Upper lobe of right lung (tissue), 1 donor: ENCODE results near the gene NPLOC4. TPM values are rescaled to one million over a fixed set of nuclear protein-coding genes. Genes with fewer than 3 reads are reported as not detected.

ENCODE experiments used
- ATAC-seq: fragments of 200-7000 bp; cut with Tn5 transposase; one replicate; pipeline ENCODE4 v1.9.1; 2020; ENCODE audit warnings: mild to moderate bottlenecking, moderate library complexity
- DNase-seq: peaks from one replicate; pipeline ENCODE4 v3.0.0-alpha.2; 2020
- H3K27ac ChIP-seq: fragments of 200-600 bp; one replicate; pipeline ENCODE4 v1.8.0; 2022
- H3K27me3 ChIP-seq: fragments of 200-600 bp; one replicate; pipeline ENCODE4 v1.8.0; 2022; ENCODE audit warnings: mild to moderate bottlenecking
- H3K36me3 ChIP-seq: fragments of 200-600 bp; one replicate; pipeline ENCODE4 v1.8.0; 2022
- H3K4me1 ChIP-seq: fragments of 200-600 bp; one replicate; pipeline ENCODE4 v1.8.0; 2022
- H3K4me3 ChIP-seq: fragments of 200-600 bp; one replicate; pipeline ENCODE4 v1.8.0; 2022; ENCODE audit warnings: mild to moderate bottlenecking
- H3K9me3 ChIP-seq: fragments of 200-600 bp; one replicate; pipeline ENCODE4 v1.8.0; 2022
- CTCF ChIP-seq: fragments of 200-600 bp; IDR thresholded peaks from one replicate; pipeline ENCODE4 v1.8.0; 2022; ENCODE audit warnings: antibody characterized with exemption
- intact Hi-C: fragments of 100-400 bp; cut with DNase I; formaldehyde crosslinking; loops from one replicate; pipeline ENCODE4 v1.11.0; 2022
- total RNA-seq: library from RNA; stranded (reverse); fragmentation: NEBNext Ultra II Directional; extraction: Animal tissue kit (Norgen Biotek cat#: 25700); gene quantifications from one replicate; pipeline ENCODE4 v1.2.1, GENCODE V29; 2021
- donor health status: DM: no; HTN: yes; CAD: no; lungs with severe emphysema.

NPLOC4 gene
- total RNA-seq, 1 donor from 2014 or later, result 93.6 TPM

- Histone ChIP-seq H3K9me3 (no peaks in the 10 kb centered on the region), H3K27ac (peak overlapping the region; percentile 82), H3K4me3 (peak overlapping the region; percentile 91), H3K27me3 (no peaks in the 10 kb centered on the region), H3K4me1 (peaks cover 27% of the 10 kb centered on the region), H3K36me3 (peaks cover 30% of the 10 kb centered on the region)
- DNase-seq, result no peak
- intact Hi-C loops, result no loop called here
- no peak for TF ChIP-seq CTCF
- no peak for ATAC-seq
Measured at GRCh38 chr17:81683208-81683583, 46.3 kb upstream of the NPLOC4 start.

- ATAC-seq, result no peak
- Histone ChIP-seq H3K27me3 (no peaks in the 10 kb centered on the region), H3K36me3 (peaks cover 24% of the 10 kb centered on the region), H3K9me3 (no peaks in the 10 kb centered on the region), H3K27ac (peak overlapping the region; percentile 82), H3K4me1 (peaks cover 27% of the 10 kb centered on the region), H3K4me3 (peak overlapping the region; percentile 91)
- intact Hi-C loops, result no loop called here
- DNase-seq, result no peak
- TF ChIP-seq CTCF, result no peak
Measured at GRCh38 chr17:81682565-81683207, 45.8 kb upstream of the NPLOC4 start.

GRCh38 chr17:81681672-81682071 lies 44.8 kb upstream of the NPLOC4 start:
- DNase-seq (no peak), ATAC-seq (no peak)
- H3K36me3 ChIP-seq, result peaks cover 14% of the 10 kb centered on the region
- TF ChIP-seq CTCF, result no peak
- no peaks in the 10 kb centered on the region for H3K9me3 ChIP-seq
- H3K27ac ChIP-seq, result no peak overlapping the region
- intact Hi-C loops, result no loop called here
- H3K4me1 ChIP-seq, result peaks cover 27% of the 10 kb centered on the region
- no peaks in the 10 kb centered on the region for H3K27me3 ChIP-seq
- no peak overlapping the region for H3K4me3 ChIP-seq

- no peak for TF ChIP-seq CTCF
- intact Hi-C loops, result no loop called here
- Histone ChIP-seq H3K9me3 (no peaks in the 10 kb centered on the region), H3K27ac (no peak overlapping the region), H3K4me3 (no peak overlapping the region), H3K27me3 (no peaks in the 10 kb centered on the region), H3K36me3 (no peaks in the 10 kb centered on the region), H3K4me1 (peaks cover 18% of the 10 kb centered on the region)
- DNase-seq (no peak), ATAC-seq (no peak)
Measured at GRCh38 chr17:81680150-81680549, 43.2 kb upstream of the NPLOC4 start.

- Histone ChIP-seq H3K27ac (no peak overlapping the region), H3K4me3 (no peak overlapping the region), H3K9me3 (no peaks in the 10 kb centered on the region), H3K27me3 (no peaks in the 10 kb centered on the region), H3K4me1 (no peaks in the 10 kb centered on the region), H3K36me3 (peaks cover 24% of the 10 kb centered on the region)
- DNase-seq (no peak), ATAC-seq (no peak)
- TF ChIP-seq CTCF, result no peak
- intact Hi-C loops, result no loop called here
Measured at GRCh38 chr17:81676906-81677305, 40.0 kb upstream of the NPLOC4 start.
